Right lobe of liver (tissue), 4 donors: ENCODE measurements around the gene BCAP31.
"Not testable (repeated sequence)": the region's sequence is repeated elsewhere in the genome, so short reads cannot be mapped to it uniquely, and the experiment has no call there.

Source experiments
- CTCF ChIP-seq, 4 donors: fragments of 200-600 bp in 3 of 4; fragments of 450-650 bp in 1 of 4; IDR thresholded peaks; one replicate each; pipeline versions ENCODE4 v1.5.1 to v1.8.0; 2016 to 2022; ENCODE audit warnings: antibody characterized with exemption in 4 of 4, mild to moderate bottlenecking in 2 of 4
- POLR2A ChIP-seq: fragments of 450-650 bp; IDR thresholded peaks from one replicate; pipeline ENCODE4 v1.6.1; 2017; ENCODE audit warnings: antibody characterized with exemption, mild to moderate bottlenecking
- donor health status: DM: no; HTN: no; CAD: no.
- donor health status: DM: no; HTN: no; CAD: no.
- donor health status: DM: no; HTN: yes; CAD: no.

GRCh38 chrX:153696538-153696937, 27.6 kb downstream of the BCAP31 start:
- not testable (repeated sequence) for TF ChIP-seq CTCF (IDR thresholded peaks at IDR 0.05); POLR2A
